ENCODE measurements around the gene ASPG. TPM values are rescaled to one million over a fixed set of nuclear protein-coding genes. Genes with fewer than 3 reads are reported as not detected.

Gene ASPG
- total and polyA plus RNA-seq, 2 donors (not counting 1 experiment from before 2014, with no cell fraction given), result not detected

DNA sequence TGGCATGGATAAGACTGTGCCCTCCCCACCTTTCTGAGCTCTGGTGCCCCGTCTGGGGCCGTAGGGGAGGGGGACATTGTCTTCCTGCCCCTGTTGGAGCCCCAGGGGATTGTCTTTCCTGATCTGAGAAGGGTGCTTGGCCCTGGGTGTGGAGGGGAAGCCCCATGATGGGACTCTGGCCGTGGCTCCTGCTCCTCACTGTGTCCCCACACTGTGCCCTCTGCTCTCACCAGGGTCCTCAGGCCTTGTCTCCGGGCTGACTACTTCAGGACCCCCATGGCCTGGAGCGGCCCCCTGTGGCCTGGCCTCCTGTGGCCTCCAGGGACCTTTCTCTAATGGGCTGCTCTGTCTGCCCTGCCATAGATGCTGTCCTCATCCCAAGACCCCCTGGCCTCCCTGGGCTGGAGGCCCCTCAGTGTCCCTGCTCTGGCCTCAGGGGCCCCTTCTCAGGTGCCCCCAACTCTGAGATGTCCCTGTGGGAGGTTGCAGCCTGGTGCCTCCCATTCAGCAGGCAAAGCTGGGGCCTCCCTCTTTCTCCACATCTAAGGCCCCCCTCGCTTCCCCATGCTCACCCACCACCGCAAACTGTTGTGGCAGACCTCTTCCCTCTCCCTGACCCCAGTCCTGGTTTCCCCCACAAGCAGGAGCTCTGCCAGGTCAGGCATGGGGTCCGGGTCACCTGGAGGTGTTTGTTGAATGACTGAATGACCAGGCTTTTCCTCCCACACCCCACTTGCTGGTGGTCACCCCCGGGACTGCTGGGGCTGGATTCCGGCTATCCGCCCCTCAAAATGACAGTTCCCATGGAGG is 56.8 kb downstream of the ASPG start:
- Histone ChIP-seq H3K36me3 (ENCODE audit: control insufficient read depth, insufficient read depth, low read length) (no peaks in the 10 kb centered on the region), H3K27ac (ENCODE audit: insufficient read depth, low read length) (no peak overlapping the region), H3K9ac (ENCODE audit: insufficient read depth, low read length) (no peak overlapping the region), H3K4me2 (ENCODE audit: extremely low read depth, insufficient read depth, low read length) (no peak overlapping the region), H3K9me3 (ENCODE audit: control insufficient read depth, insufficient read depth, low read depth, low read length) (no peaks in the 10 kb centered on the region), H3K4me3 (replicated peaks in 1 of 4; ENCODE audit: control extremely low read depth in 1 of 4, insufficient read depth in 1 of 4, low read depth in 3 of 4, low read length in 4 of 4) (no peak overlapping the region), H3K4me1 (ENCODE audit: control insufficient read depth, extremely low read depth, insufficient read depth, low read length) (no peaks in the 10 kb centered on the region), H2AFZ (ENCODE audit: low read length) (no peak overlapping the region), H4K20me1 (ENCODE audit: control insufficient read depth, extremely low read depth, insufficient read depth, low read length) (no peaks in the 10 kb centered on the region), H3K27me3 (ENCODE audit: control insufficient read depth, insufficient read depth, low read length) (no peaks in the 10 kb centered on the region), H3K79me2 (ENCODE audit: control insufficient read depth, insufficient read depth, low read length) (no peaks in the 10 kb centered on the region)
- DNase-seq (ENCODE audit: low read depth in 2 of 2), result no peak
- no peak for TF ChIP-seq EZH2 (IDR thresholded peaks at IDR 0.05; ENCODE audit: low read length, missing control alignments)
- TF ChIP-seq, protein P1, sequence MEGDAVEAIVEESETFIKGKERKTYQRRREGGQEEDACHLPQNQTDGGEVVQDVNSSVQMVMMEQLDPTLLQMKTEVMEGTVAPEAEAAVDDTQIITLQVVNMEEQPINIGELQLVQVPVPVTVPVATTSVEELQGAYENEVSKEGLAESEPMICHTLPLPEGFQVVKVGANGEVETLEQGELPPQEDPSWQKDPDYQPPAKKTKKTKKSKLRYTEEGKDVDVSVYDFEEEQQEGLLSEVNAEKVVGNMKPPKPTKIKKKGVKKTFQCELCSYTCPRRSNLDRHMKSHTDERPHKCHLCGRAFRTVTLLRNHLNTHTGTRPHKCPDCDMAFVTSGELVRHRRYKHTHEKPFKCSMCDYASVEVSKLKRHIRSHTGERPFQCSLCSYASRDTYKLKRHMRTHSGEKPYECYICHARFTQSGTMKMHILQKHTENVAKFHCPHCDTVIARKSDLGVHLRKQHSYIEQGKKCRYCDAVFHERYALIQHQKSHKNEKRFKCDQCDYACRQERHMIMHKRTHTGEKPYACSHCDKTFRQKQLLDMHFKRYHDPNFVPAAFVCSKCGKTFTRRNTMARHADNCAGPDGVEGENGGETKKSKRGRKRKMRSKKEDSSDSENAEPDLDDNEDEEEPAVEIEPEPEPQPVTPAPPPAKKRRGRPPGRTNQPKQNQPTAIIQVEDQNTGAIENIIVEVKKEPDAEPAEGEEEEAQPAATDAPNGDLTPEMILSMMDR (conservative IDR thresholded peaks at IDR 0.05 in 1 of 2, IDR thresholded peaks at IDR 0.05 in 1 of 2; ENCODE audit: low read depth in 1 of 2, low read length in 2 of 2), result no peak

DNA sequence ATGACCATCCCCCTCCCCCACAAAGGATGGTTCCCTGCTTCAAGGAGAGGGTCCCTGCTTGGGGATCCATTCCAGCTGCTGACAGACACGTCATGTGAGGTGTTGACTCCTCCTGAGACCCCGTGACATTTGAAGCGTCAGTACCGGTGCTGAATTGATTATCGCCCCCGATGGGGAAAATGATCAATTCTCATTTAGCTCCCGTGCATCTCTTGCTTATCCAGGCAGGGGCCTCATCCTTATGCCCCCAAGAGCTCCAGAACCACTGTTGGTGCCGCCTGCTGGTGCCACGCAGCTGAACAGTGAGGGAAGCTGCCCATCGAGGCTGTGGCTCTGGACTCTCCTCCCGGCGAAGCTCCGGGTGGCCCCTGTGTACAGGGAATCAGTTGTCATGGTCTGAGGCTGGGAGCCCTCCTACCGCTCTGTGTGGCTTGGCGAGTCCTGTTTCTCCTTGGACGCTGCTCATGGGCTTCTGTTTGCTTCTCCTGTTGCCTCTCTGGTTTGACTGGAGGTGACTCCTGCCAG is 57.5 kb downstream of the ASPG start:
- Histone ChIP-seq H3K27ac (ENCODE audit: insufficient read depth, low read length) (no peak overlapping the region), H3K4me1 (ENCODE audit: control insufficient read depth, extremely low read depth, insufficient read depth, low read length) (no peaks in the 10 kb centered on the region), H3K4me3 (replicated peaks in 1 of 4; ENCODE audit: control extremely low read depth in 1 of 4, insufficient read depth in 1 of 4, low read depth in 3 of 4, low read length in 4 of 4) (no peak overlapping the region), H2AFZ (ENCODE audit: low read length) (no peak overlapping the region), H3K27me3 (ENCODE audit: control insufficient read depth, insufficient read depth, low read length) (no peaks in the 10 kb centered on the region), H3K36me3 (ENCODE audit: control insufficient read depth, insufficient read depth, low read length) (no peaks in the 10 kb centered on the region), H4K20me1 (ENCODE audit: control insufficient read depth, extremely low read depth, insufficient read depth, low read length) (no peaks in the 10 kb centered on the region), H3K4me2 (ENCODE audit: extremely low read depth, insufficient read depth, low read length) (no peak overlapping the region), H3K79me2 (ENCODE audit: control insufficient read depth, insufficient read depth, low read length) (no peaks in the 10 kb centered on the region), H3K9me3 (ENCODE audit: control insufficient read depth, insufficient read depth, low read depth, low read length) (no peaks in the 10 kb centered on the region), H3K9ac (ENCODE audit: insufficient read depth, low read length) (no peak overlapping the region)
- DNase-seq (ENCODE audit: low read depth in 2 of 2), result no peak
- TF ChIP-seq EZH2 (IDR thresholded peaks at IDR 0.05; ENCODE audit: low read length, missing control alignments), result no peak
- TF ChIP-seq, protein P1 (conservative IDR thresholded peaks at IDR 0.05 in 1 of 2, IDR thresholded peaks at IDR 0.05 in 1 of 2; ENCODE audit: low read depth in 1 of 2, low read length in 2 of 2), result no peak

DNA sequence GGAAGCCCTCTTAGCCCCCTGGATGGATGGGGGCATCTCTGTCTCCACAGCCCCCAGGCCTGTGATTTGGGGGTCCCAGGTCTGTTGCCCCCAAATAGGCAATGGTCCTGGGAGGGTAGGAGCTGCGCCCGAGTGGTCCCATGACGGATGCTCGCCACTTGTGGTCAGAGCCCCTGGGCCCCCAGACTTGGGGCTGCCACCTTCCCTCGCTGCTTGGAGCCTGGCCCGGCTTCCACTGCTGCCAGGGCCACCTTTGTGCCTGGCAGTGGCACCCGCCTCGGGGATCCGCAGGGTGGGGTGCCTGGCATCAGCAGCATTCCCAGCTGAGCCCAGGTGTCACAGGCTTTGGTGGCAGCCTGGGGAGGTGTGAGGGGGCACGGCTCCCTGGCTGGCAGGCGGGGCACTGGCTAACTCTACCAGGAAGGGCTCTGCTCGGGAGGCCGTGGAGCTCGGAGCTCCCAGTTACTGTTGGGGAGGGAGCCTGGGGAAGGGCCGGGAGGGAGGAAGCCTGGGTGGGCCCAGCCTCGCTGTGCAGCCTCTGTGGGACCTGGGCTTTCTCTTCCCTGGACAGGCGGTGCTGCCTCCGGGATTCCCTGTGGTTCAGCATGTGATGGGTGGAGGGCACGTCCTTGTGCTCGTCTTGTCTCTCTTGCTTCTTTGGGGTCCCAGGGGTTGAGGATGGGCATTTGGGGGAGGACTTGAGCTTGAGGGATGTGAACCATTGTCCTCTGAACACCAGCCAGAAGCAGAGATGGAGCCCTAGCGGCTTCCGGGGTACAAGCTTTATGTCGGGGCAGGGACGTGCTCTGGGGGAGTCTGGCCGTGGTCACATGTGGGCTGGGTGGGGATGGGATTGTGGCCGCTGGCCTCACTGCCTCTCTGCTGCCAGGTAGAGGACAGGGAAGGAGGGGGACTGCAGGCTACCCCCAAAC is 58.3 kb downstream of the ASPG start:
- TF ChIP-seq, protein P1 (conservative IDR thresholded peaks at IDR 0.05 in 1 of 2, IDR thresholded peaks at IDR 0.05 in 1 of 2; ENCODE audit: low read depth in 1 of 2, low read length in 2 of 2), result no peak
- no peak for TF ChIP-seq EZH2 (IDR thresholded peaks at IDR 0.05; ENCODE audit: low read length, missing control alignments)
- DNase-seq (ENCODE audit: low read depth in 2 of 2), result no peak
- H3K36me3 ChIP-seq (ENCODE audit: control insufficient read depth, insufficient read depth, low read length), result no peaks in the 10 kb centered on the region

More for the DNA sequence above, 58.3 kb downstream of the ASPG start:
- no peaks in the 10 kb centered on the region for H3K79me2 ChIP-seq (ENCODE audit: control insufficient read depth, insufficient read depth, low read length)
- H3K27ac ChIP-seq (ENCODE audit: insufficient read depth, low read length), result no peak overlapping the region
- no peaks in the 10 kb centered on the region for H3K9me3 ChIP-seq (ENCODE audit: control insufficient read depth, insufficient read depth, low read depth, low read length)
- no peak overlapping the region for H3K9ac ChIP-seq (ENCODE audit: insufficient read depth, low read length)
- H3K27me3 ChIP-seq (ENCODE audit: control insufficient read depth, insufficient read depth, low read length), result no peaks in the 10 kb centered on the region
- no peak overlapping the region for H3K4me3 ChIP-seq (replicated peaks in 1 of 4; ENCODE audit: control extremely low read depth in 1 of 4, insufficient read depth in 1 of 4, low read depth in 3 of 4, low read length in 4 of 4)
- H2AFZ ChIP-seq (ENCODE audit: low read length), result no peak overlapping the region
- no peak overlapping the region for H3K4me2 ChIP-seq (ENCODE audit: extremely low read depth, insufficient read depth, low read length)
- H3K4me1 ChIP-seq (ENCODE audit: control insufficient read depth, extremely low read depth, insufficient read depth, low read length), result no peaks in the 10 kb centered on the region
- no peaks in the 10 kb centered on the region for H4K20me1 ChIP-seq (ENCODE audit: control insufficient read depth, extremely low read depth, insufficient read depth, low read length)
